ENCODE data around the gene CCNF. TPM values are rescaled to one million over a fixed set of nuclear protein-coding genes. Genes with fewer than 3 reads are reported as not detected.

The CCNF gene
- total RNA-seq, 1 donor from 2014 or later = 3.9 TPM

- no peak for FAIRE-seq
- Histone ChIP-seq H3K27me3 (ENCODE audit: control insufficient read depth, insufficient read depth, low read length) (no peaks in the 10 kb centered on the region), H3K36me3 (ENCODE audit: control insufficient read depth, insufficient read depth, low read length) (no peaks in the 10 kb centered on the region), H3K4me3 (ENCODE audit: low read depth, low read length) (peak overlapping the region; percentile 43)
- TF ChIP-seq, protein P1, sequence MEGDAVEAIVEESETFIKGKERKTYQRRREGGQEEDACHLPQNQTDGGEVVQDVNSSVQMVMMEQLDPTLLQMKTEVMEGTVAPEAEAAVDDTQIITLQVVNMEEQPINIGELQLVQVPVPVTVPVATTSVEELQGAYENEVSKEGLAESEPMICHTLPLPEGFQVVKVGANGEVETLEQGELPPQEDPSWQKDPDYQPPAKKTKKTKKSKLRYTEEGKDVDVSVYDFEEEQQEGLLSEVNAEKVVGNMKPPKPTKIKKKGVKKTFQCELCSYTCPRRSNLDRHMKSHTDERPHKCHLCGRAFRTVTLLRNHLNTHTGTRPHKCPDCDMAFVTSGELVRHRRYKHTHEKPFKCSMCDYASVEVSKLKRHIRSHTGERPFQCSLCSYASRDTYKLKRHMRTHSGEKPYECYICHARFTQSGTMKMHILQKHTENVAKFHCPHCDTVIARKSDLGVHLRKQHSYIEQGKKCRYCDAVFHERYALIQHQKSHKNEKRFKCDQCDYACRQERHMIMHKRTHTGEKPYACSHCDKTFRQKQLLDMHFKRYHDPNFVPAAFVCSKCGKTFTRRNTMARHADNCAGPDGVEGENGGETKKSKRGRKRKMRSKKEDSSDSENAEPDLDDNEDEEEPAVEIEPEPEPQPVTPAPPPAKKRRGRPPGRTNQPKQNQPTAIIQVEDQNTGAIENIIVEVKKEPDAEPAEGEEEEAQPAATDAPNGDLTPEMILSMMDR (IDR thresholded peaks at IDR 0.05; ENCODE audit: insufficient read depth, low read length, severe bottlenecking) = no peak
- no peak for DNase-seq (ENCODE audit: low read depth)
Measured at GRCh38 chr16:2466667-2467527, 37.6 kb downstream of the CCNF start.

GRCh38 chr16:2467528-2468232 is 38.4 kb downstream of the CCNF start:
- TF ChIP-seq, protein P1 (IDR thresholded peaks at IDR 0.05; ENCODE audit: insufficient read depth, low read length, severe bottlenecking) = no peak
- Histone ChIP-seq H3K27me3 (ENCODE audit: control insufficient read depth, insufficient read depth, low read length) (no peaks in the 10 kb centered on the region), H3K4me3 (ENCODE audit: low read depth, low read length) (peak overlapping the region; percentile 43), H3K36me3 (ENCODE audit: control insufficient read depth, insufficient read depth, low read length) (no peaks in the 10 kb centered on the region)
- FAIRE-seq = no peak
- DNase-seq (ENCODE audit: low read depth) = peak; percentile 32

- FAIRE-seq = no peak
- Histone ChIP-seq H3K36me3 (ENCODE audit: control insufficient read depth, insufficient read depth, low read length) (no peaks in the 10 kb centered on the region), H3K4me3 (ENCODE audit: low read depth, low read length) (peak overlapping the region; percentile 43), H3K27me3 (ENCODE audit: control insufficient read depth, insufficient read depth, low read length) (no peaks in the 10 kb centered on the region)
- TF ChIP-seq, protein P1 (IDR thresholded peaks at IDR 0.05; ENCODE audit: insufficient read depth, low read length, severe bottlenecking) = no peak
- peak; percentile 69 for DNase-seq (ENCODE audit: low read depth)
Measured at GRCh38 chr16:2468233-2468724, 39.0 kb downstream of the CCNF start.

- Histone ChIP-seq H3K27me3 (ENCODE audit: control insufficient read depth, insufficient read depth, low read length) (no peaks in the 10 kb centered on the region), H3K36me3 (ENCODE audit: control insufficient read depth, insufficient read depth, low read length) (no peaks in the 10 kb centered on the region), H3K4me3 (ENCODE audit: low read depth, low read length) (no peak overlapping the region)
- FAIRE-seq (no peak), DNase-seq (ENCODE audit: low read depth) (no peak)
- TF ChIP-seq, protein P1 (IDR thresholded peaks at IDR 0.05; ENCODE audit: insufficient read depth, low read length, severe bottlenecking) = no peak
Measured at GRCh38 chr16:2468725-2469398, 39.6 kb downstream of the CCNF start.

GRCh38 chr16:2469399-2470233 is 40.4 kb downstream of the CCNF start:
- no peaks in the 10 kb centered on the region for H3K27me3 ChIP-seq (ENCODE audit: control insufficient read depth, insufficient read depth, low read length)
- H3K4me3 ChIP-seq (ENCODE audit: low read depth, low read length) = no peak overlapping the region
- no peaks in the 10 kb centered on the region for H3K36me3 ChIP-seq (ENCODE audit: control insufficient read depth, insufficient read depth, low read length)
- TF ChIP-seq, protein P1 (IDR thresholded peaks at IDR 0.05; ENCODE audit: insufficient read depth, low read length, severe bottlenecking) = no peak
- peak; percentile 79 for FAIRE-seq
- DNase-seq (ENCODE audit: low read depth) = no peak
